Esophagus muscularis mucosa (tissue), 4 donors: ENCODE measurements around the gene PROKR2. TPM values are rescaled to one million over a fixed set of nuclear protein-coding genes. Genes with fewer than 3 reads are reported as not detected.

Source experiments
- DNase-seq: peaks from one replicate; pipeline ENCODE4 v3.0.0-alpha.2; 2017; ENCODE audit errors: extremely low spot score
- H3K27ac ChIP-seq, 4 donors: fragments of 200-600 bp; sonication (generic); replicated peaks in 1 of 4; 1 replicate in 3 of 4; 2 replicates in 1 of 4; pipeline ENCODE4 v1.5.1; 2016 to 2019; ENCODE audit warnings: mild to moderate bottlenecking in 1 of 4
- H3K27me3 ChIP-seq, 4 donors: fragments of 200-600 bp; sonication (generic); one replicate each; pipeline versions ENCODE4 v1.5.1 to v1.6.0; 2016 to 2019
- H3K36me3 ChIP-seq, 4 donors: fragments of 200-600 bp; sonication (generic); one replicate each; pipeline ENCODE4 v1.5.1; 2016 to 2019
- H3K4me1 ChIP-seq, 4 donors: fragments of 200-600 bp; sonication (generic); one replicate each; pipeline ENCODE4 v1.5.1; 2016 to 2019
- H3K4me3 ChIP-seq, 4 donors: fragments of 200-600 bp; sonication (generic); 1 replicate in 2 of 4; 2 replicates in 2 of 4; pipeline ENCODE4 v1.5.1; 2016 to 2019; ENCODE audit warnings: mild to moderate bottlenecking in 4 of 4, moderate library complexity in 1 of 4
- H3K9me3 ChIP-seq, 4 donors: fragments of 200-600 bp; sonication (generic); 1 replicate in 3 of 4; 2 replicates in 1 of 4; pipeline ENCODE4 v1.5.1; 2016 to 2019
- CTCF ChIP-seq, 3 experiments: fragments of 200-600 bp in 2 of 3; fragments of 450-650 bp in 1 of 3; sonication (generic) in 2 of 3; IDR thresholded peaks; one replicate each; pipeline ENCODE4 v1.5.1; 2017 to 2019; ENCODE audit warnings: antibody characterized with exemption in 3 of 3, mild to moderate bottlenecking in 2 of 3, moderate library complexity in 1 of 3
- EP300 ChIP-seq: sonication (generic); formaldehyde crosslinking; IDR thresholded peaks from one replicate; pipeline ENCODE4 v1.6.1; 2017; ENCODE audit warnings: antibody characterized with exemption
- POLR2A ChIP-seq: fragments of 450-650 bp; IDR thresholded peaks from one replicate; pipeline ENCODE4 v1.6.1; 2017; ENCODE audit warnings: antibody characterized with exemption, moderate library complexity, mild to moderate bottlenecking, low read depth
- POLR2AphosphoS5 ChIP-seq, 2 donors: sonication (generic); formaldehyde crosslinking; IDR thresholded peaks; one replicate each; pipeline ENCODE4 v1.6.1; 2017; ENCODE audit warnings: antibody characterized with exemption in 2 of 2
- WGBS: methylation state at CpG from one replicate; pipeline ENCODE4 v1.1.5; 2018; 5-methylcytosine and 5-hydroxymethylcytosine counted together
- intact Hi-C: fragments of 100-400 bp; cut with DNase I; formaldehyde crosslinking; loops from one replicate; pipeline ENCODE4 v1.15.1; 2023
- small RNA-seq, 3 donors: library from RNA; depleted of rRNA; stranded (forward); fragments of <200 nt; gene quantifications; one replicate each; pipeline ENCODE3, GENCODE V24; 2016
- total RNA-seq, 4 donors: library from RNA; depleted of rRNA; stranded (reverse); fragments of >200 nt; gene quantifications; one replicate each; pipeline versions ENCODE4 v1.1.0 to v1.2.1, GENCODE V29; 2016

PROKR2 gene
- total RNA-seq, 4 donors from 2014 or later: not detected

GRCh38 chr20:5272268-5272667 is 44.5 kb downstream of the PROKR2 start:
- no peak overlapping the region for H3K27ac ChIP-seq
- 67% methylated on average over 4 of the region's 4 CpGs for WGBS
- H3K4me3 ChIP-seq: no peak overlapping the region
- no peaks in the 10 kb centered on the region for H3K9me3 ChIP-seq
- intact Hi-C loops: no loop called here
- DNase-seq: no peak
- H3K27me3 ChIP-seq: no peaks in the 10 kb centered on the region
- no peaks in the 10 kb centered on the region for H3K36me3 ChIP-seq
- TF ChIP-seq CTCF (IDR thresholded peaks at IDR 0.05) (no peak), POLR2AphosphoS5 (IDR thresholded peaks at IDR 0.05) (no peak), EP300 (no peak), POLR2A (no peak)
- no peaks in the 10 kb centered on the region for H3K4me1 ChIP-seq

GRCh38 chr20:5270603-5271002 is 46.2 kb downstream of the PROKR2 start:
- Histone ChIP-seq H3K27ac (no peak overlapping the region), H3K36me3 (no peaks in the 10 kb centered on the region), H3K27me3 (no peaks in the 10 kb centered on the region), H3K4me1 (no peaks in the 10 kb centered on the region), H3K4me3 (no peak overlapping the region), H3K9me3 (no peaks in the 10 kb centered on the region)
- WGBS: 68% methylated on average over 5 of the region's 5 CpGs
- DNase-seq: no peak
- intact Hi-C loops: no loop called here
- no peak for TF ChIP-seq POLR2AphosphoS5 (IDR thresholded peaks at IDR 0.05)
- TF ChIP-seq CTCF (IDR thresholded peaks at IDR 0.05): no peak
- TF ChIP-seq POLR2A: no peak
- TF ChIP-seq EP300: no peak

GRCh38 chr20:5268449-5268848 is 48.3 kb downstream of the PROKR2 start:
- Histone ChIP-seq H3K27ac (no peak overlapping the region), H3K4me3 (no peak overlapping the region), H3K36me3 (no peaks in the 10 kb centered on the region), H3K9me3 (no peaks in the 10 kb centered on the region), H3K27me3 (no peaks in the 10 kb centered on the region), H3K4me1 (no peaks in the 10 kb centered on the region)
- TF ChIP-seq POLR2AphosphoS5 (IDR thresholded peaks at IDR 0.05) (no peak), EP300 (no peak), POLR2A (no peak), CTCF (IDR thresholded peaks at IDR 0.05) (no peak)
- intact Hi-C loops: no loop called here
- DNase-seq: no peak
- WGBS: 95% methylated on average over 3 of the region's 3 CpGs

- H3K4me1 ChIP-seq: no peaks in the 10 kb centered on the region
- WGBS: 55% methylated on average over 1 of the region's 1 CpG
- intact Hi-C loops: no loop called here
Measured at GRCh38 chr20:5267092-5267491, 49.7 kb downstream of the PROKR2 start.

More at GRCh38 chr20:5267092-5267491, 49.7 kb downstream of the PROKR2 start:
- TF ChIP-seq POLR2A: no peak
- no peak for TF ChIP-seq EP300
- no peak for TF ChIP-seq CTCF (IDR thresholded peaks at IDR 0.05)
- no peak for TF ChIP-seq POLR2AphosphoS5 (IDR thresholded peaks at IDR 0.05)
- Histone ChIP-seq H3K27me3 (no peaks in the 10 kb centered on the region), H3K4me3 (no peak overlapping the region), H3K9me3 (no peaks in the 10 kb centered on the region), H3K27ac (no peak overlapping the region), H3K36me3 (no peaks in the 10 kb centered on the region)
- no peak for DNase-seq

Small RNAs within 50 kb of the gene (small RNA-seq; reads per million reads assigned to genes)
- 0 reads per million in 3 donors for gene RNA5-8SP7

Other genes with a start within 250 kb of the PROKR2 start
- 100 to 1,000 TPM in 3 of 4 donors, 10 to 100 TPM in 1; 85.8 to 118 (median 107) TPM for gene TMEM230, start 203.9 kb downstream of the PROKR2 start, total RNA-seq
- gene PCNA, start 197.0 kb downstream of the PROKR2 start, total RNA-seq: 10 to 100 TPM; 25.0 to 37.8 (median 35.9) TPM
- 10 to 100 TPM; 54.8 to 83.1 (median 69.7) TPM for gene CDS2, start 189.9 kb downstream of the PROKR2 start, total RNA-seq